K562 treated with DMSO at 1 percent for 4 hours (cell line): ENCODE data around the gene GRAP. TPM values are rescaled to one million over a fixed set of nuclear protein-coding genes. Genes with fewer than 3 reads are reported as not detected.

Experiments used
- total RNA-seq: library from RNA; unstranded; fragments of 300-600 nt; gene quantifications from 2 replicates; pipeline ENCODE4 v1.2.3, GENCODE V29; 2022; ENCODE audit not compliant: insufficient read depth

GRAP gene
- not detected in 2 replicates for total RNA-seq

DNA sequence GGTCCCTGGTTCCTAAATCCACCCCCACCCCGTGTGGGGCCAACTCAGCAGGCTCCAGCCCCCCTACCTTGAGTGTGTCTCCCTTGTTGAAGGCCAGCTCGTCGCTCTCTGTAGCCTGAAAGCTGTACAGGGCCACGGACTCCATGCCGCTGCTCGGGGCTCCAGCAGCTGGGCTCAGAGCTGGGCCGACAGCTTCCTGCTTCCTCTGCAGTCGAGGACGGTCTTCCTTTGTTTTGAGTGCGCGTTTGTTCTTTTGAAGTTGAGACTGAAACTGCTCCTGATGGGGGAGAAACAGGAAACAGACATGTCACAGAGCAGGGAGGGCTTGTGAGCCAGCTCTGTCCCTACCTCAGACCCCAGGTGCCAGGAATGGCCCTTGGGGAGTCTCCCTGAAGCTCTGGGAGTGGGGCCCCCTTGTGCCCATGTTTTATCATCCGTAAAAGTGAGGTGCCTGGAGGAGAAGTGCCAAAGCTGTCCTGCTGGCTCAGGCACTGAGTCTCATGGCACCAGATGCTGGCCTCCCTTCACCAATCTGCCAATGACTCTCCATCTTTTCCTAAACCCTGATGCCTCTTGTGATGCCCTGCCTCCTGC, at the start of gene GRAP:
Gene GRAP (minus strand): TSS at position 176 of the 594 bp plus-strand sequence. CDS start 31 bp downstream, at position 145.

DNA sequence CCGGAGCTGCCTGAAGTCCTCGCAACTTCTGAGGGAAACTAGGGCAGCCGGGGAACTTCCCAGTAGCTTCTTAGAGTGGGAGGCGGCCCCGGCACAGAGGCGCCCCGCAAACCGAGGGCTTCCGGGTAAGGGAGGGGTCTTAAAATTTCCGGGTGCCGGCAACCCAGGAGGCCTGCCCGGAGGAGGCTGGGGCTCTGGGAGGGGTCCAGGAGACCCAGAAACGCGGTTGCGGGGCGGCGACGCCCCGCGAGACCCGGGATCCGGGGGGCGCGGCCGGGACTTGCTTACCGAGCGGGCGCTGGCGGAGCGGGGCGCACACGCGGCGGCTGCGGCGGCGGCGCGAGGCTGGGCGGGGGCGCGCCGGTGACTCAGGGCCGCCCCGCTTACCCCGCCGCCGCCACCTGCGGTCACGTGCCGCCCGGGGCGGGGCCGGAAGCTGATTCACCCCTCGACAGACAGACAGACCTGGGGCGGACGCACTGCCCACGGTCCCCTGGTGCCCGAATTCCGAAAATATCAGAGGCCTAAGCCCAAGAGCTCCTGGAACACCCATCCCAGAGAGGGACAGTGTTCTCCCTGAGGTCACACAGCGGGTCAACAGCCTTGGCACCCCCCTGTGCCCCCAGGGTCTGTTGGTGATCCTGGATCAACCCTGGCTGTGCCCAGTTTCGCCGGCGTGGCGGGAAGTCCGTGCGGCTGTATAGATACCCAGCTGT, 42.2 kb downstream of the GRAP start, which contains the start of gene FAM83G:
Gene FAM83G (minus strand): TSS at position 344 of the 716 bp plus-strand sequence. CDS start 723 bp downstream, outside the sequence.

Other genes with a start within 250 kb of the GRAP start
- 21.2 and 31.9 TPM in 2 replicates for gene PRPSAP2, start 188.8 kb downstream of the GRAP start, total RNA-seq
- not detected in 2 replicates for gene SLC5A10, start 94.8 kb downstream of the GRAP start, total RNA-seq
- gene FAM83G, start 42.2 kb downstream of the GRAP start, total RNA-seq: 4.3 and 7.3 TPM in 2 replicates
- gene GRAPL, start 80.6 kb upstream of the GRAP start, total RNA-seq: not detected in 2 replicates
- 6.8 and 9.8 TPM in 2 replicates for gene EPN2, start 190.4 kb upstream of the GRAP start, total RNA-seq